Liver (tissue), 9 donors: ENCODE data around the gene TSPAN18. TPM values are rescaled to one million over a fixed set of nuclear protein-coding genes. Genes with fewer than 3 reads are reported as not detected.

Experiments used
- DNase-seq: peaks from one replicate; pipeline ENCODE4 v3.0.0-alpha.2; 2017; ENCODE audit warnings: low spot score
- H3K27ac ChIP-seq, 2 donors: one replicate each; pipeline ENCODE4 v1.7.0; 2013; ENCODE audit warnings: inconsistent platforms in 2 of 2, low read length in 2 of 2, control low read depth in 1 of 2, low read depth in 1 of 2, mild to moderate bottlenecking in 1 of 2
- H3K27me3 ChIP-seq, 4 donors: one replicate each; pipeline versions ENCODE4 v1.6.1 to v1.7.0; 2013; ENCODE audit warnings: low read length in 3 of 4, inconsistent platforms in 1 of 4, mild to moderate bottlenecking in 1 of 4, moderate library complexity in 1 of 4; ENCODE audit not compliant: control insufficient read depth in 4 of 4, insufficient read depth in 4 of 4
- H3K36me3 ChIP-seq, 4 donors: one replicate each; pipeline versions ENCODE4 v1.6.1 to v1.7.0; 2013; ENCODE audit warnings: low read length in 3 of 4, mild to moderate bottlenecking in 3 of 4, low read depth in 1 of 4, moderate library complexity in 1 of 4; ENCODE audit not compliant: control insufficient read depth in 4 of 4, insufficient read depth in 3 of 4
- H3K4me1 ChIP-seq, 4 donors: one replicate each; pipeline versions ENCODE4 v1.6.1 to v1.7.0; 2013; ENCODE audit warnings: low read length in 3 of 4, mild to moderate bottlenecking in 3 of 4, moderate library complexity in 1 of 4; ENCODE audit not compliant: control insufficient read depth in 4 of 4, insufficient read depth in 4 of 4
- H3K4me3 ChIP-seq, 3 donors: one replicate each; pipeline versions ENCODE4 v1.6.1 to v1.7.0; 2013; ENCODE audit warnings: low read length in 3 of 3, control low read depth in 1 of 3, low read depth in 1 of 3, mild to moderate bottlenecking in 1 of 3
- H3K9ac ChIP-seq, 2 donors: one replicate each; pipeline ENCODE4 v1.7.0; 2013; ENCODE audit warnings: low read length in 2 of 2, mild to moderate bottlenecking in 2 of 2, moderate library complexity in 2 of 2, control low read depth in 1 of 2, low read depth in 1 of 2
- H3K9me3 ChIP-seq, 4 donors: one replicate each; pipeline versions ENCODE4 v1.6.1 to v1.7.0; 2013; ENCODE audit warnings: low read length in 3 of 4; ENCODE audit not compliant: control insufficient read depth in 4 of 4
- ATF3 ChIP-seq: IDR thresholded peaks from 2 replicates; pipeline ENCODE4 v1.6.1; 2016; ENCODE audit warnings: antibody characterized with exemption
- FOXA2 ChIP-seq: IDR thresholded peaks from 2 replicates; pipeline ENCODE4 v1.6.1; 2016; ENCODE audit warnings: antibody characterized with exemption
- GABPA ChIP-seq, 2 donors: IDR thresholded peaks in 1 of 2; conservative IDR thresholded peaks in 1 of 2; 2 replicates each; pipeline ENCODE4 v1.6.1; 2016; ENCODE audit warnings: antibody characterized with exemption in 2 of 2, mild to moderate bottlenecking in 1 of 2, moderate library complexity in 1 of 2
- HNF4A ChIP-seq, 2 donors: conservative IDR thresholded peaks; 2 replicates each; pipeline ENCODE4 v1.6.1; 2016; ENCODE audit warnings: antibody characterized with exemption in 2 of 2, mild to moderate bottlenecking in 2 of 2
- HNF4G ChIP-seq: IDR thresholded peaks from 2 replicates; pipeline ENCODE4 v1.6.1; 2016; ENCODE audit warnings: antibody characterized with exemption
- JUND ChIP-seq, 2 donors: IDR thresholded peaks; 2 replicates each; pipeline ENCODE4 v1.6.1; 2016; ENCODE audit warnings: antibody characterized with exemption in 2 of 2
- MAX ChIP-seq: IDR thresholded peaks from 2 replicates; pipeline ENCODE4 v1.6.1; 2016; ENCODE audit warnings: antibody characterized with exemption
- NR2F2 ChIP-seq: IDR thresholded peaks from 2 replicates; pipeline ENCODE4 v1.6.1; 2016; ENCODE audit warnings: antibody characterized with exemption
- RAD21 ChIP-seq, 2 donors: IDR thresholded peaks; 2 replicates each; pipeline ENCODE4 v1.6.1; 2016; ENCODE audit warnings: antibody characterized with exemption in 2 of 2, mild to moderate bottlenecking in 2 of 2
- RXRA ChIP-seq, 2 donors: IDR thresholded peaks; 2 replicates each; pipeline ENCODE4 v1.6.1; 2017 to 2018; ENCODE audit warnings: antibody characterized with exemption in 2 of 2, mild to moderate bottlenecking in 1 of 2
- SP1 ChIP-seq: IDR thresholded peaks from 2 replicates; pipeline ENCODE4 v1.6.1; 2018; ENCODE audit warnings: antibody characterized with exemption, mild to moderate bottlenecking
- TAF1 ChIP-seq: conservative IDR thresholded peaks from 2 replicates; pipeline ENCODE4 v1.6.1; 2016; ENCODE audit warnings: antibody characterized with exemption, mild to moderate bottlenecking
- ZBTB33 ChIP-seq: IDR thresholded peaks from 2 replicates; pipeline ENCODE4 v1.6.1; 2016; ENCODE audit warnings: antibody characterized with exemption
- WGBS: extraction: QIAGEN DNeasy Blood & Tissue Kit; methylation state at CpG from one replicate; pipeline ENCODE4 v1.1.7; 2013; 5-methylcytosine and 5-hydroxymethylcytosine counted together
- polyA plus RNA-seq, 2 donors: library from polyadenylated mRNA; stranded (reverse) in 1 of 2; unstranded in 1 of 2; fragments of 200-250 nt in 1 of 2; fragments of >200 nt in 1 of 2; fragmentation: Nextera tagmentation in 1 of 2; extraction: Ambion mirVana in 1 of 2; gene quantifications; one replicate each; pipeline versions ENCODE4 v1.2.1 to v1.2.3, GENCODE V29; 2013 to 2015
- total RNA-seq, 2 donors: library from RNA; depleted of rRNA; stranded (reverse); fragments of >200 nt; gene quantifications; one replicate each; pipeline ENCODE4 v1.2.3, GENCODE V29; 2014
- TF ChIP-seq, protein P1 (sequence below): fragments of 150-350 bp; IDR thresholded peaks from 2 replicates; pipeline ENCODE4 v1.5.1; 2017; ENCODE audit warnings: improper control_type of control experiment, low read depth, low read length; ENCODE audit not compliant: missing input control
- donor health status: healthy.
- donor health status: healthy.
- donor health status: healthy.
- donor health status: healthy.
- donor health status: healthy.

The TSPAN18 gene
- total and polyA plus RNA-seq, 4 donors: 1.2 to 5.0 (median 2.8) TPM

DNA sequence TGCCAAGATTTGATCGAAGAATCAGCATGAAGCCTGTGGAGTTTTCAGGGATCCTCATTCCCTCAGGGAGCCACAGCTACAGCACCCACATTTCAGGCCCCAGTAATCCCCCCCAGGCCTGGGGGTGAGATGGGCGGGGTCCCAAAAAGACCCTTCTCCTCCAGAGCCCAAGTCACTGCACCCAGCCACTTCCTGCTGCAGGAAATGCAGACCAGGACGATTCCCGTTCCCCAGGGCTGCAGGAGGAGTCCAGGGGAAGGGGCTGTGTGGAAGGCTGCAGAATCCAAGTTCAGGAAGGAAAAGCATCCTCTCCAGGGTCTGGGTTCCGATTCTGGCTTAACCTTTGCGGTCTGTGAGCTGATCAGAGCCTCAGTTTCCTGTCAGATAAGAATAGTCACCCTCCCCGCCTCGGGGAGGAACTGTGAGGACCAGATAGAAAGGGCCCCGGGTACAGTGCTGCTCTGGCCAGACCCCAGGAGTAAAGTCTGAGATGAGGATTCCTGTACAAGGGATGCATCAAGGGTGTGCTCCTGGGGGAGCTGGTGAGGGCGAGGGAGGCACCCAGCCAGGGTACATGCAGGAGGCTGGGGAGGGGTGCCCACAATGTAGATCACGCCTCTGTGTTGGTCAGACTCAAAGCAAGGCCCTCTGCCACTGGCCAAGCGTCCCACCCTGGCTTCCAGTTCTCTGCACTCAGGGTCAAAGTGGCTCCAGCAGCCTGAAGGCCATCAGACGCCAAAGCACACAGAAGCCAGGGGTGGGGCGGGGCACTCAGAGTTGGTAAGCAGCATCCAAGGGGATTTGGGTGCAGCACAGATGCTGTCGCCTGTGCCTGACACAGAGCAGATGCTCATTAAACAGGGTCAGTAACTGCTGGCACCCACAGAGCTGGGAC lies 254.0 kb downstream of the TSPAN18 start:
- peaks cover 14 to 37% (median 23%) of the 10 kb centered on the region in 4 donors for H3K4me1 ChIP-seq
- no peak overlapping the region for H3K4me3 ChIP-seq
- TF ChIP-seq TAF1 (no peak), JUND (IDR thresholded peaks at IDR 0.05) (no peak), RAD21 (IDR thresholded peaks at IDR 0.05) (no peak), ATF3 (no peak), SP1 (no peak), ZBTB33 (no peak), NR2F2 (no peak), HNF4G (no peak), MAX (no peak), HNF4A (conservative IDR thresholded peaks at IDR 0.05) (no peak), RXRA (IDR thresholded peaks at IDR 0.05) (no peak), GABPA (IDR thresholded peaks at IDR 0.05 in 1 of 2, conservative IDR thresholded peaks at IDR 0.05 in 1 of 2) (no peak), FOXA2 (no peak)
- TF ChIP-seq, protein P1, sequence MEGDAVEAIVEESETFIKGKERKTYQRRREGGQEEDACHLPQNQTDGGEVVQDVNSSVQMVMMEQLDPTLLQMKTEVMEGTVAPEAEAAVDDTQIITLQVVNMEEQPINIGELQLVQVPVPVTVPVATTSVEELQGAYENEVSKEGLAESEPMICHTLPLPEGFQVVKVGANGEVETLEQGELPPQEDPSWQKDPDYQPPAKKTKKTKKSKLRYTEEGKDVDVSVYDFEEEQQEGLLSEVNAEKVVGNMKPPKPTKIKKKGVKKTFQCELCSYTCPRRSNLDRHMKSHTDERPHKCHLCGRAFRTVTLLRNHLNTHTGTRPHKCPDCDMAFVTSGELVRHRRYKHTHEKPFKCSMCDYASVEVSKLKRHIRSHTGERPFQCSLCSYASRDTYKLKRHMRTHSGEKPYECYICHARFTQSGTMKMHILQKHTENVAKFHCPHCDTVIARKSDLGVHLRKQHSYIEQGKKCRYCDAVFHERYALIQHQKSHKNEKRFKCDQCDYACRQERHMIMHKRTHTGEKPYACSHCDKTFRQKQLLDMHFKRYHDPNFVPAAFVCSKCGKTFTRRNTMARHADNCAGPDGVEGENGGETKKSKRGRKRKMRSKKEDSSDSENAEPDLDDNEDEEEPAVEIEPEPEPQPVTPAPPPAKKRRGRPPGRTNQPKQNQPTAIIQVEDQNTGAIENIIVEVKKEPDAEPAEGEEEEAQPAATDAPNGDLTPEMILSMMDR: no peak
- H3K27me3 ChIP-seq: no peaks in the 10 kb centered on the region
- no peak for DNase-seq
- no peak overlapping the region for H3K27ac ChIP-seq
- 73% methylated on average over 15 of the region's 15 CpGs for WGBS
- no peaks in the 10 kb centered on the region for H3K36me3 ChIP-seq
- no peaks in the 10 kb centered on the region for H3K9me3 ChIP-seq
- H3K9ac ChIP-seq: no peak overlapping the region

Other genes starting within 250 kb of the TSPAN18 start
- gene CD82, start 161.3 kb upstream of the TSPAN18 start, total RNA-seq: 10 to 100 TPM; 27.4 to 59.5 TPM
- 10 to 100 TPM; 36.0 to 82.6 TPM for gene CD82, start 161.3 kb upstream of the TSPAN18 start, polyA plus RNA-seq
- gene TP53I11, start 223.9 kb downstream of the TSPAN18 start, total RNA-seq: 1 to 10 TPM; 7.7 to 9.0 TPM
- 10 to 100 TPM in 1 of 2 donors, 1 to 10 TPM in 1; 3.6 to 16.0 TPM for gene TP53I11, start 223.9 kb downstream of the TSPAN18 start, polyA plus RNA-seq